ENCODE measurements around the gene BCAR1. TPM values are rescaled to one million over a fixed set of nuclear protein-coding genes. Genes with fewer than 3 reads are reported as not detected.
"Not testable (repeated sequence)": the region's sequence is repeated elsewhere in the genome, so short reads cannot be mapped to it uniquely, and the experiment has no call there.

Gene BCAR1
- total and polyA plus RNA-seq, 10 of the 15 experiments (the other 5 are each of a cell fraction or from before 2014, with no cell fraction given), result 0.13 to 14.1 (median 2.8) TPM; not detected in 1

GRCh38 chr16:75216127-75216526 lies 35.3 kb downstream of the BCAR1 start:
- no peak for FAIRE-seq
- ChIA-PET SMC1A (ENCODE audit: uncharacterized antibody, unreplicated experiment) (interaction anchor here (0.9 kb wide), 1 partner anchor 17 kb away, joined by 6 read pairs; no protein-coding TSS in a partner anchor), RAD21 (ENCODE audit: unreplicated experiment) (interaction anchor here (0.6 kb wide), 1 partner anchor 60 kb away, joined by 3 read pairs; no protein-coding TSS in a partner anchor), POLR2A (interaction anchor here (1.5 kb wide), 1 partner anchor 18 kb away, joined by 3 read pairs; no protein-coding TSS in a partner anchor), CTCF (interaction anchor here (1.7 kb wide), 1 partner anchor 17 kb away, joined by 6 read pairs; no protein-coding TSS in a partner anchor)
- intact Hi-C loops (cut with micrococcal nuclease; ENCODE audit: unreplicated experiment) (loop anchor here (5.0 kb wide), 1 partner anchor 171 kb away; no protein-coding TSS in a partner anchor), in situ Hi-C loops (cut with MboI) (loop anchor here (10.0 kb wide), 1 partner anchor 549 kb away; no protein-coding TSS in a partner anchor)
- Histone ChIP-seq H3K4me3 (no peak overlapping the region), H3K36me3 (ENCODE audit: control insufficient read depth in 2 of 2, insufficient read depth in 2 of 2, low read length in 1 of 2) (no peaks in the 10 kb centered on the region), H2AFZ (ENCODE audit: control insufficient read depth, low read depth, low read length) (no peak overlapping the region), H3K9ac (ENCODE audit: control insufficient read depth, insufficient read depth, low read length) (no peak overlapping the region), H3K4me1 (ENCODE audit: control insufficient read depth, insufficient read depth, low read length) (peaks cover 20% of the 10 kb centered on the region), H4K20me1 (ENCODE audit: control insufficient read depth, insufficient read depth) (no peaks in the 10 kb centered on the region), H3K27me3 (replicated peaks in 1 of 2; ENCODE audit: control insufficient read depth in 2 of 2, insufficient read depth in 2 of 2, low read length in 1 of 2) (no peaks in the 10 kb centered on the region), H3K9me3 (replicated peaks; ENCODE audit: control insufficient read depth, insufficient read depth, low read length) (no peaks in the 10 kb centered on the region), H3K27ac (ENCODE audit: control insufficient read depth, insufficient read depth) (no peak overlapping the region), H3K79me2 (ENCODE audit: control insufficient read depth, insufficient read depth, low read length) (no peaks in the 10 kb centered on the region), H3K4me2 (ENCODE audit: control insufficient read depth, insufficient read depth) (no peak overlapping the region)
- 71% methylated on average over 2 of the region's 2 CpGs for WGBS (ENCODE audit: insufficient coverage, insufficient replicate concordance, low lambda C conversion rate, missing lambda C conversion rate)
- BruUV-seq (replicated peaks), result no TSS peak
- no peak for TF ChIP-seq ZBTB11 (CRISPR knock-in tag; IDR thresholded peaks at IDR 0.05)
- no peak for TF ChIP-seq NFXL1 (IDR thresholded peaks at IDR 0.05; ENCODE audit: borderline replicate concordance)
- TF ChIP-seq YY1 (IDR thresholded peaks at IDR 0.05; ENCODE audit: low read depth, low read length), result no peak
- TF ChIP-seq CREB1 (IDR thresholded peaks at IDR 0.05; ENCODE audit: low read depth), result no peak
- TF ChIP-seq IKZF1 (conservative IDR thresholded peaks at IDR 0.05), result no peak
- TF ChIP-seq REST (IDR thresholded peaks at IDR 0.05; ENCODE audit: low read depth, low read length), result no peak
- TF ChIP-seq SMAD5 (IDR thresholded peaks at IDR 0.05; ENCODE audit: low read depth), result no peak
- no peak for TF ChIP-seq NFYA (IDR thresholded peaks at IDR 0.05; ENCODE audit: borderline replicate concordance, low read depth, low read length)
- TF ChIP-seq BRCA1 (IDR thresholded peaks at IDR 0.05; ENCODE audit: low read depth, low read length), result no peak
- no peak for TF ChIP-seq STAT3 (IDR thresholded peaks at IDR 0.05; ENCODE audit: low read depth, low read length)
- no peak for DNase-seq (ENCODE audit: low read depth, low spot score)
- no peak for ATAC-seq

GRCh38 chr16:75211286-75211685 lies 40.1 kb downstream of the BCAR1 start:
- H3K4me3 ChIP-seq; FAIRE-seq; RAD21 ChIA-PET (ENCODE audit: unreplicated experiment); H3K9me3 ChIP-seq (replicated peaks; ENCODE audit: control insufficient read depth, insufficient read depth, low read length); H3K27ac ChIP-seq (ENCODE audit: control insufficient read depth, insufficient read depth); BruUV-seq (replicated peaks); intact Hi-C loops (cut with micrococcal nuclease; ENCODE audit: unreplicated experiment); DNase-seq (ENCODE audit: low read depth, low spot score); H3K27me3 ChIP-seq (replicated peaks in 1 of 2; ENCODE audit: control insufficient read depth in 2 of 2, insufficient read depth in 2 of 2, low read length in 1 of 2); H3K9ac ChIP-seq (ENCODE audit: control insufficient read depth, insufficient read depth, low read length); H3K36me3 ChIP-seq (ENCODE audit: control insufficient read depth in 2 of 2, insufficient read depth in 2 of 2, low read length in 1 of 2); H3K79me2 ChIP-seq (ENCODE audit: control insufficient read depth, insufficient read depth, low read length); POLR2A ChIA-PET; H3K4me1 ChIP-seq (ENCODE audit: control insufficient read depth, insufficient read depth, low read length); H3K4me2 ChIP-seq (ENCODE audit: control insufficient read depth, insufficient read depth); ATAC-seq; H2AFZ ChIP-seq (ENCODE audit: control insufficient read depth, low read depth, low read length); H4K20me1 ChIP-seq (ENCODE audit: control insufficient read depth, insufficient read depth): not testable (repeated sequence)
- ChIA-PET CTCF (interaction anchor here (1.0 to 1.3 kb wide), 2 partner anchors 22 to 191 kb away, joined by 3 read pairs; no protein-coding TSS in a partner anchor), SMC1A (ENCODE audit: uncharacterized antibody, unreplicated experiment) (interaction anchor here (0.6 kb wide), 1 partner anchor 1846 kb away, joined by 4 read pairs; no protein-coding TSS in a partner anchor)
- WGBS (ENCODE audit: insufficient coverage, insufficient replicate concordance, low lambda C conversion rate, missing lambda C conversion rate), result 55% methylated on average over 10 of the region's 10 CpGs
- in situ Hi-C loops (cut with MboI), result loop anchor here (10.0 kb wide), 1 partner anchor 554 kb away; no protein-coding TSS in a partner anchor
